HEK293T (cell line): Measurements from ENCODE around the gene SLC19A1.
"Not testable (repeated sequence)": the region's sequence is repeated elsewhere in the genome, so short reads cannot be mapped to it uniquely, and the experiment has no call there.

Experiments
- CTCF ChIA-PET: fragments of 350-600 bp; formaldehyde crosslinking; extraction: SDS; loops from one replicate; lab custom pipeline; 2021; ENCODE audit warnings: antibody characterized with exemption, inconsistent platforms; lab: Yijun Ruan, JAX
- POLR2A ChIA-PET: fragments of 350-600 bp; formaldehyde crosslinking; extraction: SDS; loops from one replicate; lab custom pipeline; 2020; ENCODE audit warnings: antibody characterized with exemption, inconsistent platforms; lab: Yijun Ruan, JAX
- DNase-seq: peaks from one replicate; pipeline ENCODE4 v3.0.0; 2012; ENCODE audit warnings: mixed read lengths; ENCODE audit errors: extremely low spot score
- ARNT ChIP-seq: fragments of 450-650 bp; IDR thresholded peaks from 2 replicates; pipeline ENCODE4 v1.6.1; 2017; ENCODE audit warnings: mild to moderate bottlenecking
- BHLHE40 ChIP-seq: fragments of 450-650 bp; IDR thresholded peaks from 2 replicates; pipeline ENCODE4 v1.6.1; 2016; ENCODE audit warnings: mild to moderate bottlenecking, moderate library complexity, borderline replicate concordance
- CTBP1 ChIP-seq: fragments of 450-650 bp; IDR thresholded peaks from 2 replicates; pipeline ENCODE4 v1.6.1; 2016; ENCODE audit warnings: borderline replicate concordance
- ELF4 ChIP-seq: fragments of 450-650 bp; IDR thresholded peaks from 2 replicates; pipeline ENCODE4 v1.6.1; 2017; ENCODE audit warnings: antibody characterized with exemption
- FOXA1 ChIP-seq: fragments of 450-650 bp; IDR thresholded peaks from 2 replicates; pipeline ENCODE4 v1.6.1; 2016; ENCODE audit warnings: mild to moderate bottlenecking
- FOXK2 ChIP-seq: fragments of 450-650 bp; IDR thresholded peaks from 2 replicates; pipeline ENCODE4 v1.6.1; 2016; ENCODE audit warnings: mild to moderate bottlenecking
- FOXM1 ChIP-seq: fragments of 450-650 bp; IDR thresholded peaks from 2 replicates; pipeline ENCODE4 v1.6.1; 2017; ENCODE audit warnings: mild to moderate bottlenecking, borderline replicate concordance
- HDGF ChIP-seq: fragments of 450-650 bp; IDR thresholded peaks from 2 replicates; pipeline ENCODE4 v1.6.1; 2017; ENCODE audit warnings: antibody characterized with exemption, borderline replicate concordance
- L3MBTL2 ChIP-seq: fragments of 450-650 bp; conservative IDR thresholded peaks from 2 replicates; pipeline ENCODE4 v1.6.1; 2016; ENCODE audit warnings: mild to moderate bottlenecking
- LEF1 ChIP-seq: fragments of 450-650 bp; IDR thresholded peaks from 2 replicates; pipeline ENCODE4 v1.6.1; 2017; ENCODE audit warnings: mild to moderate bottlenecking, borderline replicate concordance
- NFRKB ChIP-seq: fragments of 450-650 bp; IDR thresholded peaks from 2 replicates; pipeline ENCODE4 v1.6.1; 2016; ENCODE audit warnings: mild to moderate bottlenecking, moderate library complexity
- PKNOX1 ChIP-seq: fragments of 450-650 bp; IDR thresholded peaks from 2 replicates; pipeline ENCODE4 v1.6.1; 2016
- SP1 ChIP-seq: fragments of 450-650 bp; IDR thresholded peaks from 2 replicates; pipeline ENCODE4 v1.6.1; 2017
- SUZ12 ChIP-seq: fragments of 450-650 bp; IDR thresholded peaks from 2 replicates; pipeline ENCODE4 v1.6.1; 2016; ENCODE audit warnings: mild to moderate bottlenecking
- TARDBP ChIP-seq: fragments of 450-650 bp; IDR thresholded peaks from 2 replicates; pipeline ENCODE4 v1.6.1; 2016
- ZNF384 ChIP-seq: fragments of 450-650 bp; IDR thresholded peaks from 2 replicates; pipeline ENCODE4 v1.6.1; 2016

The SLC19A1 gene

GRCh38 chr21:45505416-45506021, 36.7 kb downstream of the SLC19A1 start:
- ChIA-PET CTCF (no interaction called here), POLR2A (no interaction called here)
- DNase-seq: no peak
- TF ChIP-seq LEF1: no peak
- no peak for TF ChIP-seq FOXA1
- TF ChIP-seq PKNOX1: no peak
- TF ChIP-seq SP1: no peak
- no peak for TF ChIP-seq HDGF
- no peak for TF ChIP-seq ARNT
- no peak for TF ChIP-seq L3MBTL2

GRCh38 chr21:45504516-45505415, 37.5 kb downstream of the SLC19A1 start:
- DNase-seq: no peak
- TF ChIP-seq FOXM1 (no peak), ELF4 (no peak), PKNOX1 (no peak), CTBP1 (no peak), SUZ12 (no peak), HDGF (no peak), FOXK2 (no peak), BHLHE40 (no peak), FOXA1 (no peak)
- POLR2A ChIA-PET: no interaction called here
- CTCF ChIA-PET: no interaction called here

GRCh38 chr21:45504021-45504515, 38.2 kb downstream of the SLC19A1 start:
- POLR2A ChIA-PET: no interaction called here
- TF ChIP-seq ELF4 (no peak), L3MBTL2 (no peak), SUZ12 (no peak), FOXM1 (no peak), BHLHE40 (no peak), CTBP1 (no peak), NFRKB (no peak), ARNT (no peak), ZNF384 (no peak), TARDBP (no peak), SP1 (no peak), PKNOX1 (no peak), FOXA1 (no peak), FOXK2 (no peak), LEF1 (no peak), HDGF (no peak)
- DNase-seq: no peak
- CTCF ChIA-PET: no interaction called here

GRCh38 chr21:45503226-45503625, 39.0 kb downstream of the SLC19A1 start:
- POLR2A ChIA-PET, DNase-seq, CTCF ChIA-PET: not testable (repeated sequence)

- TF ChIP-seq ARNT: no peak
- TF ChIP-seq HDGF: no peak
- POLR2A ChIA-PET: no interaction called here
- CTCF ChIA-PET: no interaction called here
- no peak for DNase-seq
Measured at GRCh38 chr21:45502600-45502999, 39.6 kb downstream of the SLC19A1 start.

GRCh38 chr21:45502006-45502345, 40.3 kb downstream of the SLC19A1 start:
- TF ChIP-seq BHLHE40: no peak
- TF ChIP-seq TARDBP: no peak
- TF ChIP-seq L3MBTL2: no peak
- no peak for TF ChIP-seq NFRKB
- TF ChIP-seq FOXA1: no peak
- TF ChIP-seq FOXM1: no peak
- no peak for TF ChIP-seq SP1
- TF ChIP-seq LEF1: no peak
- no peak for TF ChIP-seq FOXK2
- TF ChIP-seq CTBP1: no peak
- no peak for TF ChIP-seq HDGF
- no peak for TF ChIP-seq ZNF384
- TF ChIP-seq ELF4: no peak
- ChIA-PET POLR2A (no interaction called here), CTCF (no interaction called here)
- DNase-seq: no peak

GRCh38 chr21:45501081-45502005, 40.9 kb downstream of the SLC19A1 start:
- CTCF ChIA-PET, DNase-seq, POLR2A ChIA-PET: not testable (repeated sequence)
